Caco-2 (cell line): ENCODE data around the gene SMARCD3. TPM values are rescaled to one million over a fixed set of nuclear protein-coding genes. Genes with fewer than 3 reads are reported as not detected.

Source experiments
- BruUV-seq: library from RNA; stranded (reverse); fragments of 400-500 nt; replicated peaks from 2 replicates; lab custom pipeline; 2021; lab: Mats Ljungman, UMichigan
- CTCF ChIA-PET: fragments of 300-600 bp; sonication (Branson Sonifier 250); formaldehyde crosslinking; loops from one replicate; lab custom pipeline; 2022; ENCODE audit warnings: antibody characterized with exemption; lab: Charles Lee
- POLR2A ChIA-PET: fragments of 300-600 bp; sonication (Branson Sonifier 250); formaldehyde crosslinking; loops from one replicate; lab custom pipeline; 2022; ENCODE audit warnings: antibody characterized with exemption; lab: Charles Lee
- DNase-seq, 2 experiments: peaks; one replicate each; pipeline versions ENCODE4 v3.0.0 to v3.0.0-alpha.2; 2020 to 2022
- H3K27me3 ChIP-seq: replicated peaks from 2 replicates; pipeline ENCODE4 v1.6.0; 2011; ENCODE audit warnings: low read length; ENCODE audit not compliant: control insufficient read depth, insufficient read depth
- H3K36me3 ChIP-seq: 2 replicates; pipeline ENCODE4 v1.5.1; 2011; ENCODE audit warnings: low read length; ENCODE audit not compliant: control insufficient read depth, insufficient read depth
- H3K4me1 ChIP-seq: fragments of 250-450 bp; sonication (Bioruptor Pico); 2 replicates; pipeline ENCODE4 v1.5.1; 2020; ENCODE audit warnings: mild to moderate bottlenecking
- H3K4me3 ChIP-seq: 2 replicates; pipeline ENCODE4 v1.5.1; 2011; ENCODE audit warnings: low read depth, mild to moderate bottlenecking, control low read depth, low read length
- H3K9me3 ChIP-seq: fragments of 250-450 bp; sonication (Bioruptor Pico); 2 replicates; pipeline ENCODE4 v1.5.1; 2020; ENCODE audit warnings: mild to moderate bottlenecking, moderate library complexity
- H3K27ac Mint-ChIP-seq: one replicate; pipeline ENCODE4 v1.8.0; 2022; ENCODE audit warnings: mixed read lengths; ENCODE audit not compliant: unreplicated experiment
- H3K27me3 Mint-ChIP-seq: one replicate; pipeline ENCODE4 v1.8.0; 2022; ENCODE audit warnings: mixed read lengths; ENCODE audit not compliant: insufficient read depth, unreplicated experiment
- H3K36me3 Mint-ChIP-seq: one replicate; pipeline ENCODE4 v1.8.0; 2022; ENCODE audit warnings: mild to moderate bottlenecking, mixed read lengths; ENCODE audit not compliant: insufficient read depth, unreplicated experiment
- H3K4me1 Mint-ChIP-seq: one replicate; pipeline ENCODE4 v1.8.0; 2022; ENCODE audit warnings: low read depth, mixed read lengths; ENCODE audit not compliant: unreplicated experiment
- H3K4me3 Mint-ChIP-seq: one replicate; pipeline ENCODE4 v1.8.0; 2022; ENCODE audit warnings: mild to moderate bottlenecking, moderate library complexity, mixed read lengths; ENCODE audit not compliant: unreplicated experiment
- H3K9me3 Mint-ChIP-seq: one replicate; pipeline ENCODE4 v1.8.0; 2022; ENCODE audit warnings: mixed read lengths; ENCODE audit not compliant: unreplicated experiment
- CTCF ChIP-seq, 2 experiments: fragments of 200-600 bp in 1 of 2; IDR thresholded peaks; 1 replicate in 1 of 2; 2 replicates in 1 of 2; pipeline versions ENCODE4 v1.5.1 to v1.8.0; 2011 to 2022; ENCODE audit warnings: antibody characterized with exemption in 1 of 2, control low read depth in 1 of 2, inconsistent platforms in 1 of 2, low read depth in 1 of 2, low read length in 1 of 2, mild to moderate bottlenecking in 1 of 2, moderate library complexity in 1 of 2; ENCODE audit not compliant: insufficient read depth in 1 of 2, severe bottlenecking in 1 of 2, unreplicated experiment in 1 of 2
- intact Hi-C: fragments of 100-400 bp; cut with micrococcal nuclease; formaldehyde crosslinking; loops from one replicate; pipeline ENCODE4 v1.10.0; 2022; ENCODE audit not compliant: unreplicated experiment
- total RNA-seq: library from RNA; stranded (reverse); gene quantifications from 2 replicates; pipeline ENCODE4 v1.2.3, GENCODE V29; 2022

The SMARCD3 gene
- total RNA-seq, 1 experiment from 2014 or later, result 27.8 TPM

- Histone ChIP-seq H3K27me3 (no peaks in the 10 kb centered on the region; the same call in 1 of the 2 replicates), H3K4me3 (no peak overlapping the region), H3K4me1 (no peaks in the 10 kb centered on the region), H3K9me3 (no peaks in the 10 kb centered on the region), H3K36me3 (no peaks in the 10 kb centered on the region)
- no peaks in the 10 kb centered on the region for H3K9me3 Mint-ChIP-seq
- peaks cover 20% of the 10 kb centered on the region for H3K27me3 Mint-ChIP-seq
- no peak overlapping the region for H3K27ac Mint-ChIP-seq
- no peaks in the 10 kb centered on the region for H3K36me3 Mint-ChIP-seq
- no TSS peak for BruUV-seq
- no peak overlapping the region for H3K4me3 Mint-ChIP-seq
- CTCF ChIA-PET, result no interaction called here
- intact Hi-C loops, result no loop called here
- no peak for TF ChIP-seq CTCF (IDR thresholded peaks at IDR 0.05; ENCODE audit: insufficient read depth in 1 of 2, low read depth in 1 of 2, low read length in 1 of 2, severe bottlenecking in 1 of 2, unreplicated experiment in 1 of 2)
- DNase-seq, result no peak
- no peaks in the 10 kb centered on the region for H3K4me1 Mint-ChIP-seq
- POLR2A ChIA-PET, result no interaction called here
These were observed 47.1 kb downstream of the SMARCD3 start for GRCh38 chr7:151201344-151201743.

- H3K27me3 ChIP-seq, result 0 out of 2 replicates have a peak, but pooled peaks cover 1% of the 10 kb centered on the region
- H3K36me3 Mint-ChIP-seq, result no peaks in the 10 kb centered on the region
- H3K4me3 Mint-ChIP-seq, result no peak overlapping the region
- peaks cover 11% of the 10 kb centered on the region for H3K27me3 Mint-ChIP-seq
- ChIA-PET POLR2A (no interaction called here), CTCF (no interaction called here)
- BruUV-seq, result no TSS peak
- H3K9me3 Mint-ChIP-seq, result no peaks in the 10 kb centered on the region
- no peak overlapping the region for H3K27ac Mint-ChIP-seq
- H3K4me3 ChIP-seq, result no peak overlapping the region
- DNase-seq, result no peak
- no peaks in the 10 kb centered on the region for H3K4me1 Mint-ChIP-seq
- intact Hi-C loops, result no loop called here
- no peaks in the 10 kb centered on the region for H3K9me3 ChIP-seq
- no peak for TF ChIP-seq CTCF (IDR thresholded peaks at IDR 0.05; ENCODE audit: insufficient read depth in 1 of 2, low read depth in 1 of 2, low read length in 1 of 2, severe bottlenecking in 1 of 2, unreplicated experiment in 1 of 2)
- no peaks in the 10 kb centered on the region for H3K4me1 ChIP-seq
- H3K36me3 ChIP-seq, result no peaks in the 10 kb centered on the region
These were observed 49.3 kb downstream of the SMARCD3 start for GRCh38 chr7:151198945-151199848.

DNA sequence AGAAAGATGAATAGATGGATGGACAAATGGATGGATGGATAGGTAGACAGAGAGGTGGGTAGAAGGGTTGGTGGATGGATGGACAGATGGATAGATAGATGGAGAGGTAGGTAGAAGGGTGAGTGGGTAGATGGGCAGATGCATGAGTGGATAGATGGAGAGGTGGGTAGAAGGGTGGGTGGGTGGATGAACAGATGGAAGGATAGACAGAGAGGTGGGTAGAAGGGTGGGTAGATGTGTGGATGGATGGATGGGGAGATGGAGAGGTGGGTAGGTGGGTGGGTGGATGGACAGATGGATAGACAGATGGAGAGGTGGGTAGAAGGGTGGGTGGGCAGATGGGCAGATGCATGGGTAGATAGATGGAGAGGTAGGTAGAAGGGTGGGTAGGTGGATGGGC lies 50.6 kb downstream of the SMARCD3 start:
- H3K36me3 ChIP-seq, result no peaks in the 10 kb centered on the region
- ChIA-PET CTCF (no interaction called here), POLR2A (no interaction called here)
- Mint-ChIP-seq H3K27ac (no peak overlapping the region), H3K4me1 (no peaks in the 10 kb centered on the region), H3K9me3 (no peaks in the 10 kb centered on the region), H3K36me3 (no peaks in the 10 kb centered on the region), H3K27me3 (peaks cover 11% of the 10 kb centered on the region), H3K4me3 (no peak overlapping the region)
- no peak overlapping the region for H3K4me3 ChIP-seq
- H3K9me3 ChIP-seq, result no peaks in the 10 kb centered on the region
- H3K4me1 ChIP-seq, result no peaks in the 10 kb centered on the region
- intact Hi-C loops, result no loop called here
- DNase-seq, result no peak
- no peak for TF ChIP-seq CTCF (IDR thresholded peaks at IDR 0.05; ENCODE audit: insufficient read depth in 1 of 2, low read depth in 1 of 2, low read length in 1 of 2, severe bottlenecking in 1 of 2, unreplicated experiment in 1 of 2)
- 0 out of 2 replicates have a peak, but pooled peaks cover 3% of the 10 kb centered on the region for H3K27me3 ChIP-seq
- BruUV-seq, result no TSS peak
